DND-41 (cell line): ENCODE measurements around the gene NOXRED1.
A peak's percentile ranks its signal among the peaks of the same experiment; 100 is the strongest.

ENCODE experiments used
- ATAC-seq: fragments of 200-7000 bp; cut with Tn5 transposase; 3 replicates; pipeline ENCODE4 v1.9.1; 2021; ENCODE audit warnings: low read depth; ENCODE audit not compliant: insufficient read depth
- DNase-seq: peaks from one replicate; pipeline ENCODE4 v3.0.0-alpha.2; 2020
- H2AFZ ChIP-seq: 2 replicates; pipeline ENCODE4 v1.6.0; 2012; ENCODE audit warnings: low read depth, low read length
- H3K27ac ChIP-seq: 2 replicates; pipeline ENCODE4 v1.5.1; 2012; ENCODE audit warnings: low read length, inconsistent platforms
- H3K27me3 ChIP-seq: fragments of 200-600 bp; sonication (generic); 2 replicates; pipeline ENCODE4 v1.6.0; 2012; ENCODE audit warnings: low read length, mild to moderate bottlenecking, inconsistent platforms; ENCODE audit not compliant: insufficient read depth, poor library complexity
- H3K36me3 ChIP-seq: 2 replicates; pipeline ENCODE4 v1.5.1; 2012; ENCODE audit warnings: low read length, inconsistent platforms; ENCODE audit not compliant: insufficient read depth
- H3K4me1 ChIP-seq: 2 replicates; pipeline ENCODE4 v1.5.1; 2012; ENCODE audit warnings: mild to moderate bottlenecking, low read length; ENCODE audit not compliant: insufficient read depth
- H3K4me2 ChIP-seq: 2 replicates; pipeline ENCODE4 v1.6.0; 2012; ENCODE audit warnings: mild to moderate bottlenecking, moderate library complexity, low read length, inconsistent platforms; ENCODE audit not compliant: insufficient read depth
- H3K4me3 ChIP-seq, 2 experiments: fragments of 200-600 bp in 1 of 2; shearing (Covaris generic) in 1 of 2; 2 replicates each; pipeline ENCODE4 v1.5.1; 2012 to 2016; ENCODE audit warnings: inconsistent platforms in 2 of 2, low read length in 2 of 2, mild to moderate bottlenecking in 2 of 2, low read depth in 1 of 2, moderate library complexity in 1 of 2
- H3K79me2 ChIP-seq: 2 replicates; pipeline ENCODE4 v1.6.0; 2012; ENCODE audit warnings: low read length, inconsistent platforms; ENCODE audit not compliant: insufficient read depth
- H3K9ac ChIP-seq: 2 replicates; pipeline ENCODE4 v1.6.0; 2012; ENCODE audit warnings: low read depth, mild to moderate bottlenecking, inconsistent platforms, low read length, moderate library complexity
- H3K9me3 ChIP-seq: 2 replicates; pipeline ENCODE4 v1.5.1; 2012; ENCODE audit warnings: low read length, moderate library complexity, mild to moderate bottlenecking, inconsistent platforms; ENCODE audit not compliant: insufficient read depth, severe bottlenecking
- H4K20me1 ChIP-seq: 2 replicates; pipeline ENCODE4 v1.6.0; 2012; ENCODE audit warnings: low read length; ENCODE audit not compliant: insufficient read depth
- EZH2 ChIP-seq: IDR thresholded peaks from 3 replicates; pipeline ENCODE4 v1.6.1; 2012; ENCODE audit warnings: borderline replicate concordance, low read depth, mild to moderate bottlenecking, moderate library complexity, low read length, inconsistent platforms; ENCODE audit not compliant: severe bottlenecking
- TF ChIP-seq, protein P1 (sequence below): IDR thresholded peaks from 2 replicates; pipeline ENCODE4 v1.5.1; 2012; ENCODE audit warnings: borderline replicate concordance, low read length, moderate library complexity, mild to moderate bottlenecking; ENCODE audit not compliant: poor library complexity, severe bottlenecking; ENCODE audit errors: extremely low read depth

NOXRED1 gene

GRCh38 chr14:77375164-77375950 lies 48.0 kb downstream of the NOXRED1 start:
- H3K9me3 ChIP-seq, result no peaks in the 10 kb centered on the region
- peak; percentile 21 for DNase-seq

GRCh38 chr14:77372304-77372841 lies 51.0 kb downstream of the NOXRED1 start:
- Histone ChIP-seq H2AFZ (no peak overlapping the region), H3K9ac (no peak overlapping the region), H3K4me2 (no peak overlapping the region), H3K79me2 (peaks cover 58% of the 10 kb centered on the region), H3K4me3 (no peak overlapping the region), H3K4me1 (peaks cover 39% of the 10 kb centered on the region), H3K9me3 (no peaks in the 10 kb centered on the region), H3K36me3 (0 out of 2 replicates have a peak, but pooled peaks cover 5% of the 10 kb centered on the region), H4K20me1 (no peaks in the 10 kb centered on the region), H3K27ac (no peak overlapping the region), H3K27me3 (no peaks in the 10 kb centered on the region)
- DNase-seq (no peak), ATAC-seq (no peak)
- TF ChIP-seq, protein P1, sequence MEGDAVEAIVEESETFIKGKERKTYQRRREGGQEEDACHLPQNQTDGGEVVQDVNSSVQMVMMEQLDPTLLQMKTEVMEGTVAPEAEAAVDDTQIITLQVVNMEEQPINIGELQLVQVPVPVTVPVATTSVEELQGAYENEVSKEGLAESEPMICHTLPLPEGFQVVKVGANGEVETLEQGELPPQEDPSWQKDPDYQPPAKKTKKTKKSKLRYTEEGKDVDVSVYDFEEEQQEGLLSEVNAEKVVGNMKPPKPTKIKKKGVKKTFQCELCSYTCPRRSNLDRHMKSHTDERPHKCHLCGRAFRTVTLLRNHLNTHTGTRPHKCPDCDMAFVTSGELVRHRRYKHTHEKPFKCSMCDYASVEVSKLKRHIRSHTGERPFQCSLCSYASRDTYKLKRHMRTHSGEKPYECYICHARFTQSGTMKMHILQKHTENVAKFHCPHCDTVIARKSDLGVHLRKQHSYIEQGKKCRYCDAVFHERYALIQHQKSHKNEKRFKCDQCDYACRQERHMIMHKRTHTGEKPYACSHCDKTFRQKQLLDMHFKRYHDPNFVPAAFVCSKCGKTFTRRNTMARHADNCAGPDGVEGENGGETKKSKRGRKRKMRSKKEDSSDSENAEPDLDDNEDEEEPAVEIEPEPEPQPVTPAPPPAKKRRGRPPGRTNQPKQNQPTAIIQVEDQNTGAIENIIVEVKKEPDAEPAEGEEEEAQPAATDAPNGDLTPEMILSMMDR, result no peak
- no peak for TF ChIP-seq EZH2

More at GRCh38 chr14:77375164-77375950, 48.0 kb downstream of the NOXRED1 start:
- ATAC-seq, result no peak
- Histone ChIP-seq H3K9ac (peak overlapping the region; percentile 82), H4K20me1 (no peaks in the 10 kb centered on the region), H3K4me3 (peak overlapping the region; percentile 71), H3K27ac (peak overlapping the region; percentile 76), H3K4me1 (peaks cover 34% of the 10 kb centered on the region), H2AFZ (peak overlapping the region; percentile 88; the same call in 1 of the 2 replicates), H3K79me2 (peaks cover 51% of the 10 kb centered on the region), H3K27me3 (no peaks in the 10 kb centered on the region), H3K36me3 (0 out of 2 replicates have a peak, but pooled peaks cover 5% of the 10 kb centered on the region), H3K4me2 (peak overlapping the region; percentile 97)
- TF ChIP-seq, protein P1, result no peak
- no peak for TF ChIP-seq EZH2

DNA sequence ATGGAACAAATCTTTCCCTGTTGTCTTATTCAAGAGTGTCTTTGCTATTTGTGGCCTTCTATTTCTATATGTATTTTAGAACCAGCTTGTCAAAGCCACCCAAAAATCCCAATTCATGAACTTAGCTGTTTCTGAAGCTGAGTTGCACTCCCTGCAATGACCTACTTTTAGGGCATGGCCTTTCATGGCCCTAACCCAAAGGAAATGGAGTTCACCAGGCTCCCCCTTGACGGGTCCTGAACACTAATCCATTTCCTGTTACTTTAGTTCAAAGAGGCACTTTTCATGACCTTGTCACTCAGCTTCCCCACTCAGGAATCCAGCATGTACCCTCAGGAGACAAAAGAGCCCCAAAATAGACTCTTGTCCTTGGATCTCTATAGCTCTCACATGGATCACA lies 54.0 kb downstream of the NOXRED1 start:
- TF ChIP-seq EZH2, result no peak
- TF ChIP-seq, protein P1, result no peak
- H3K4me1 ChIP-seq, result peaks cover 18% of the 10 kb centered on the region
- peaks cover 52% of the 10 kb centered on the region for H3K79me2 ChIP-seq
- no peaks in the 10 kb centered on the region for H3K9me3 ChIP-seq
- H3K9ac ChIP-seq, result no peak overlapping the region
- H3K27ac ChIP-seq, result peak overlapping the region; percentile 6; the same call in 1 of the 2 replicates
- H3K36me3 ChIP-seq, result 0 out of 2 replicates have a peak, but pooled peaks cover 5% of the 10 kb centered on the region
- H4K20me1 ChIP-seq, result no peaks in the 10 kb centered on the region
- ATAC-seq, result peak; percentile 99
- DNase-seq, result peak; percentile 63
- no peak overlapping the region for H3K4me2 ChIP-seq
- H3K27me3 ChIP-seq, result no peaks in the 10 kb centered on the region
- no peak overlapping the region for H3K4me3 ChIP-seq
- no peak overlapping the region for H2AFZ ChIP-seq
